Tibial nerve (tissue), 3 donors: ENCODE measurements around the gene FOSL2.

ENCODE experiments used
- POLR2A ChIP-seq, 2 donors: fragments of 450-650 bp; IDR thresholded peaks; one replicate each; pipeline ENCODE4 v1.6.1; 2017; ENCODE audit warnings: antibody characterized with exemption in 2 of 2, mild to moderate bottlenecking in 2 of 2, moderate library complexity in 2 of 2
- TF ChIP-seq, protein P1 (sequence below), 5 experiments: fragments of 200-600 bp in 3 of 5; fragments of 450-650 bp in 2 of 5; sonication (generic) in 3 of 5; IDR thresholded peaks; one replicate each; pipeline ENCODE4 v1.5.1; 2016 to 2019; ENCODE audit warnings: antibody characterized with exemption in 5 of 5, mild to moderate bottlenecking in 3 of 5, moderate library complexity in 2 of 5

DNA sequence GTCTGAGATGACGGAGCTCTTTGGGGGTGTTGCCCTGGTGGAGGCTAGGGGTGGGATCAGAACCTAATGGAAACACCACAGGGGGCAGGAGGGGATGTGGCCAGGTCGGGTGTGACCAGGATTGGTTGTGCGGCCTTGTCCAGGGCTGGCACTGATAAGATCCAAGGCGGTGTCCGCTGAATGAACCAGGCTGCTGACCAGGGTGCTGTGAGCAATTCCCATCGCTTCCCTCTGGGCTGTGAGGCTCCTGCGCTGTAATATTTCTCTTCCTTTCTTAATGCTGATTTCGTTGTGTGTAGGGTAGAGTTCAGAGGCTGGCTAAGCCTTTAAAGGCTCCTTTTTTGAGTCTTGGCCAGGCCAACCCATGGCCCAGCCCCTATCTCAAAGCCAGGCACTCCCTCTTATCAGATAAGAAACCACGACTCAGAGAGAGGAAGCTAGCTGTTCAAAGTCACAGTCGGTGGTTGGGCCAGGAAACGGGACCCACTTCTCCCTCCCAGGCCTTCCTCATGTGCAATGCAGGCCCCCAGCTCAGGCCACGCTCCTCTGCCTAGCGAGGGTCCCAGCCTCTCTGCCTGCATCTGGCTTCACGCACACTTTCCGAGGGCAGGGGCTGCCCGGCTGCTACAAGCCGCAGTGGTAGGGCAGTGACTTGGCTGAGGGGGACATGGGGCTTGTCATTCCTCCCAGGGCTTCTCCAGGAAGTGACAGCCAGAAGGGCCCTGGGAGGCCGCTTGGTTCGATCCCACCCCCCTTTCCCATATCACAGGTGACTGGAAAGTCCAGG is 26.0 kb upstream of the FOSL2 start:
- TF ChIP-seq, protein P1, sequence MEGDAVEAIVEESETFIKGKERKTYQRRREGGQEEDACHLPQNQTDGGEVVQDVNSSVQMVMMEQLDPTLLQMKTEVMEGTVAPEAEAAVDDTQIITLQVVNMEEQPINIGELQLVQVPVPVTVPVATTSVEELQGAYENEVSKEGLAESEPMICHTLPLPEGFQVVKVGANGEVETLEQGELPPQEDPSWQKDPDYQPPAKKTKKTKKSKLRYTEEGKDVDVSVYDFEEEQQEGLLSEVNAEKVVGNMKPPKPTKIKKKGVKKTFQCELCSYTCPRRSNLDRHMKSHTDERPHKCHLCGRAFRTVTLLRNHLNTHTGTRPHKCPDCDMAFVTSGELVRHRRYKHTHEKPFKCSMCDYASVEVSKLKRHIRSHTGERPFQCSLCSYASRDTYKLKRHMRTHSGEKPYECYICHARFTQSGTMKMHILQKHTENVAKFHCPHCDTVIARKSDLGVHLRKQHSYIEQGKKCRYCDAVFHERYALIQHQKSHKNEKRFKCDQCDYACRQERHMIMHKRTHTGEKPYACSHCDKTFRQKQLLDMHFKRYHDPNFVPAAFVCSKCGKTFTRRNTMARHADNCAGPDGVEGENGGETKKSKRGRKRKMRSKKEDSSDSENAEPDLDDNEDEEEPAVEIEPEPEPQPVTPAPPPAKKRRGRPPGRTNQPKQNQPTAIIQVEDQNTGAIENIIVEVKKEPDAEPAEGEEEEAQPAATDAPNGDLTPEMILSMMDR (IDR thresholded peaks at IDR 0.05): no peak
- TF ChIP-seq POLR2A (IDR thresholded peaks at IDR 0.05): no peak
